ENCODE measurements around the gene HEXIM2.

Gene HEXIM2

GRCh38 chr17:45161288-45162024 lies at the start of gene HEXIM2:
Gene HEXIM2, plus strand, starts transcription at chr17:45161875. Its CDS starts 919 bp downstream, at chr17:45162794.
- no peak for TF ChIP-seq CTCF (IDR thresholded peaks at IDR 0.05; ENCODE audit: control extremely low read depth, extremely low read depth, low read depth, missing control alignments)
- peak; percentile 97 for DNase-seq (ENCODE audit: extremely low spot score)
- CTCF ChIA-PET: interaction anchor here (1.0 to 7.6 kb wide), 9 partner anchors 10 to 116 kb away, joined by 3 to 131 read pairs (median 6); partner anchors contain the start of genes ACBD4 and HEXIM1
- POLR2A ChIA-PET: interaction anchor here (0.5 to 7.0 kb wide), 11 partner anchors 11 to 449 kb away, joined by 3 to 332 read pairs (median 4); partner anchors contain the start of genes ACBD4 and HEXIM1

GRCh38 chr17:45112559-45113423 lies 48.9 kb upstream of the HEXIM2 start:
- no peak for TF ChIP-seq CTCF (IDR thresholded peaks at IDR 0.05; ENCODE audit: control extremely low read depth, extremely low read depth, low read depth, missing control alignments)
- POLR2A ChIA-PET: no interaction called here
- no peak for DNase-seq (ENCODE audit: extremely low spot score)
- CTCF ChIA-PET: interaction anchor here (1.2 to 1.9 kb wide), 5 partner anchors 9 to 193 kb away, joined by 3 to 9 read pairs (median 5); partner anchors contain the start of gene ACBD4

GRCh38 chr17:45113424-45113754 lies 48.3 kb upstream of the HEXIM2 start:
- POLR2A ChIA-PET: no interaction called here
- DNase-seq (ENCODE audit: extremely low spot score): no peak
- no peak for TF ChIP-seq CTCF (IDR thresholded peaks at IDR 0.05; ENCODE audit: control extremely low read depth, extremely low read depth, low read depth, missing control alignments)
- CTCF ChIA-PET: interaction anchor here (1.8 kb wide), 1 partner anchor 193 kb away, joined by 5 read pairs; no protein-coding TSS in a partner anchor

- no peak for TF ChIP-seq CTCF (IDR thresholded peaks at IDR 0.05; ENCODE audit: control extremely low read depth, extremely low read depth, low read depth, missing control alignments)
- ChIA-PET CTCF (interaction anchor here (0.9 to 1.6 kb wide), 3 partner anchors 15 to 203 kb away, joined by 3 to 6 read pairs (median 3); no protein-coding TSS in a partner anchor), POLR2A (no interaction called here)
- DNase-seq (ENCODE audit: extremely low spot score): no peak
Measured at GRCh38 chr17:45114117-45114932, 47.4 kb upstream of the HEXIM2 start.

- DNase-seq (ENCODE audit: extremely low spot score): no peak
- POLR2A ChIA-PET: no interaction called here
- TF ChIP-seq CTCF (IDR thresholded peaks at IDR 0.05; ENCODE audit: control extremely low read depth, extremely low read depth, low read depth, missing control alignments): no peak
- CTCF ChIA-PET: interaction anchor here (0.6 to 4.2 kb wide), 5 partner anchors 15 to 204 kb away, joined by 3 to 21 read pairs (median 3); partner anchors contain the start of gene ACBD4
Measured at GRCh38 chr17:45115015-45115625, 46.6 kb upstream of the HEXIM2 start.

Data from GM10248 (cell line).